AG04450 (cell line): ENCODE results near the gene CDH13. TPM values are rescaled to one million over a fixed set of nuclear protein-coding genes. Genes with fewer than 3 reads are reported as not detected.

ENCODE experiments used
- CTCF ChIA-PET: fragments of 300-600, 350-600 bp; formaldehyde crosslinking; extraction: SDS; loops from one replicate; lab custom pipeline; 2022; ENCODE audit warnings: antibody characterized with exemption, inconsistent platforms; lab: Charles Lee
- POLR2A ChIA-PET: fragments of 350-600 bp; formaldehyde crosslinking; extraction: SDS; loops from one replicate; lab custom pipeline; 2021; ENCODE audit warnings: antibody characterized with exemption, inconsistent platforms; lab: Yijun Ruan, JAX
- DNase-seq: peaks from one replicate; pipeline ENCODE4 v3.0.0-alpha.2; 2011; ENCODE audit warnings: low read depth, low spot score
- H3K27ac ChIP-seq: one replicate; pipeline ENCODE4 v1.5.1; 2012; ENCODE audit warnings: low read depth, low read length, control low read depth
- H3K27me3 ChIP-seq: one replicate; pipeline ENCODE4 v1.6.0; 2012; ENCODE audit warnings: low read length; ENCODE audit not compliant: control insufficient read depth, insufficient read depth
- H3K4me3 ChIP-seq: 2 replicates; pipeline ENCODE4 v1.5.1; 2011; ENCODE audit warnings: mild to moderate bottlenecking, low read depth, low read length, control low read depth
- H3K9me3 ChIP-seq: 2 replicates; pipeline ENCODE4 v1.5.1; 2012; ENCODE audit warnings: low read length; ENCODE audit not compliant: control insufficient read depth, insufficient read depth
- CTCF ChIP-seq: IDR thresholded peaks from 2 replicates; pipeline ENCODE4 v1.5.1; 2011; ENCODE audit warnings: low read depth, low read length, control low read depth, inconsistent platforms
- polyA plus RNA-seq: library from polyadenylated mRNA; depleted of rRNA; stranded (reverse); fragments of >200 nt; gene quantifications from 2 replicates; pipeline ENCODE4 v1.2.3, GENCODE V29; 2011

The CDH13 gene
- polyA plus RNA-seq, 1 experiment: 55.0 TPM

GRCh38 chr16:83686726-83687125 is 1060.0 kb downstream of the CDH13 start:
- Histone ChIP-seq H3K27me3 (peaks cover 4% of the 10 kb centered on the region), H3K9me3 (no peaks in the 10 kb centered on the region), H3K4me3 (no peak overlapping the region), H3K27ac (no peak overlapping the region)
- ChIA-PET CTCF (no interaction called here), POLR2A (no interaction called here)
- TF ChIP-seq CTCF: no peak
- DNase-seq: no peak

GRCh38 chr16:83689385-83689831 is 1062.6 kb downstream of the CDH13 start:
- no peaks in the 10 kb centered on the region for H3K27me3 ChIP-seq
- POLR2A ChIA-PET: no interaction called here
- H3K4me3 ChIP-seq: no peak overlapping the region
- H3K27ac ChIP-seq: no peak overlapping the region
- H3K9me3 ChIP-seq: no peaks in the 10 kb centered on the region
- no peak for TF ChIP-seq CTCF
- CTCF ChIA-PET: no interaction called here
- peak; percentile 67 for DNase-seq

GRCh38 chr16:83692224-83692623 is 1065.5 kb downstream of the CDH13 start:
- no peaks in the 10 kb centered on the region for H3K9me3 ChIP-seq
- no peak overlapping the region for H3K27ac ChIP-seq
- DNase-seq: no peak
- no peak for TF ChIP-seq CTCF
- no peak overlapping the region for H3K4me3 ChIP-seq
- ChIA-PET POLR2A (no interaction called here), CTCF (no interaction called here)
- no peaks in the 10 kb centered on the region for H3K27me3 ChIP-seq

- Histone ChIP-seq H3K27me3 (no peaks in the 10 kb centered on the region), H3K4me3 (no peak overlapping the region), H3K27ac (no peak overlapping the region), H3K9me3 (no peaks in the 10 kb centered on the region)
- no peak for DNase-seq
- ChIA-PET CTCF (no interaction called here), POLR2A (no interaction called here)
- no peak for TF ChIP-seq CTCF
These were observed 1072.2 kb downstream of the CDH13 start for GRCh38 chr16:83698964-83699363.

GRCh38 chr16:83699817-83700216 is 1073.0 kb downstream of the CDH13 start:
- DNase-seq: no peak
- Histone ChIP-seq H3K4me3 (no peak overlapping the region), H3K27ac (no peak overlapping the region), H3K27me3 (peaks cover 2% of the 10 kb centered on the region), H3K9me3 (no peaks in the 10 kb centered on the region)
- TF ChIP-seq CTCF: no peak
- POLR2A ChIA-PET: no interaction called here
- CTCF ChIA-PET: no interaction called here
